Measurements from ENCODE around the gene RALGPS2. TPM values are rescaled to one million over a fixed set of nuclear protein-coding genes. Genes with fewer than 3 reads are reported as not detected.
"Not testable (repeated sequence)": the region's sequence is repeated elsewhere in the genome, so short reads cannot be mapped to it uniquely, and the experiment has no call there.

Gene RALGPS2
- total and polyA plus RNA-seq, 8 donors, result 3.1 to 72.3 (median 8.3) TPM

- TF ChIP-seq POLR2AphosphoS5 (IDR thresholded peaks at IDR 0.05) (no peak), POLR2A (IDR thresholded peaks at IDR 0.05) (no peak), EP300 (IDR thresholded peaks at IDR 0.05) (no peak), CTCF (IDR thresholded peaks at IDR 0.05) (no peak)
- Histone ChIP-seq H3K4me1 (peaks cover 0 to 6% (median 0%) of the 10 kb centered on the region in 4 donors), H3K36me3 (peaks cover 0 to 8% (median 3%) of the 10 kb centered on the region in 4 donors), H3K9me3 (no peaks in the 10 kb centered on the region), H3K27ac (no peak overlapping the region), H3K4me3 (no peak overlapping the region), H3K27me3 (no peaks in the 10 kb centered on the region)
- peak in 1 of 2 donors; percentile 43 for DNase-seq
- 46 to 57% (median 55%) methylated on average over 2 of the region's 2 CpGs for WGBS, 5 donors
- intact Hi-C loops (cut with DNase I; ENCODE audit: low total_unique reads), result no loop called here
Measured at GRCh38 chr1:178847396-178847849, 122.4 kb downstream of the RALGPS2 start.

- H3K4me1 ChIP-seq; intact Hi-C loops (cut with DNase I; ENCODE audit: low total_unique reads); H3K27ac ChIP-seq; H3K9me3 ChIP-seq; H3K27me3 ChIP-seq; H3K4me3 ChIP-seq; DNase-seq: not testable (repeated sequence)
- 87 to 100% (median 96%) methylated on average over 1 of the region's 1 CpG for WGBS, 5 donors
- H3K36me3 ChIP-seq, result peaks cover 0 to 13% (median 3%) of the 10 kb centered on the region in 4 donors
Measured at GRCh38 chr1:178847919-178848318, 122.9 kb downstream of the RALGPS2 start.

- no peak for DNase-seq
- Histone ChIP-seq H3K36me3 (peaks cover 0 to 14% (median 3%) of the 10 kb centered on the region in 4 donors), H3K4me3 (no peak overlapping the region), H3K27ac (no peak overlapping the region), H3K4me1 (peaks cover 0 to 6% (median 0%) of the 10 kb centered on the region in 4 donors), H3K27me3 (no peaks in the 10 kb centered on the region), H3K9me3 (no peaks in the 10 kb centered on the region)
- intact Hi-C loops (cut with DNase I; ENCODE audit: low total_unique reads), result no loop called here
- TF ChIP-seq CTCF (IDR thresholded peaks at IDR 0.05) (no peak), POLR2AphosphoS5 (IDR thresholded peaks at IDR 0.05) (no peak), EP300 (IDR thresholded peaks at IDR 0.05) (no peak), POLR2A (IDR thresholded peaks at IDR 0.05) (no peak)
- WGBS, 5 donors, result 50 to 69% (median 63%) methylated on average over 2 of the region's 2 CpGs
Measured at GRCh38 chr1:178849918-178850317, 124.9 kb downstream of the RALGPS2 start.

GRCh38 chr1:178857126-178857525 lies 132.1 kb downstream of the RALGPS2 start:
- H3K4me3 ChIP-seq, result no peak overlapping the region
- peaks cover 0 to 9% (median 0%) of the 10 kb centered on the region in 4 donors for H3K36me3 ChIP-seq
- DNase-seq, result no peak
- no peaks in the 10 kb centered on the region for H3K4me1 ChIP-seq
- no peaks in the 10 kb centered on the region for H3K9me3 ChIP-seq
- WGBS, 5 donors, result 93 to 99% (median 97%) methylated on average over 2 of the region's 2 CpGs
- H3K27me3 ChIP-seq, result no peaks in the 10 kb centered on the region
- H3K27ac ChIP-seq, result no peak overlapping the region
- intact Hi-C loops (cut with DNase I; ENCODE audit: low total_unique reads), result no loop called here
- TF ChIP-seq CTCF (IDR thresholded peaks at IDR 0.05), result no peak
- TF ChIP-seq POLR2A (IDR thresholded peaks at IDR 0.05), result no peak
- no peak for TF ChIP-seq EP300 (IDR thresholded peaks at IDR 0.05)
- no peak for TF ChIP-seq POLR2AphosphoS5 (IDR thresholded peaks at IDR 0.05)

GRCh38 chr1:178862416-178862815 lies 137.4 kb downstream of the RALGPS2 start:
- intact Hi-C loops (cut with DNase I; ENCODE audit: low total_unique reads), result no loop called here
- H3K27ac ChIP-seq, result no peak overlapping the region
- 94 to 98% (median 97%) methylated on average over 3 of the region's 3 CpGs for WGBS, 5 donors
- peaks cover 0 to 9% (median 0%) of the 10 kb centered on the region in 4 donors for H3K36me3 ChIP-seq
- TF ChIP-seq EP300 (IDR thresholded peaks at IDR 0.05), result no peak
- TF ChIP-seq POLR2A (IDR thresholded peaks at IDR 0.05), result no peak
- no peak for TF ChIP-seq CTCF (IDR thresholded peaks at IDR 0.05)
- TF ChIP-seq POLR2AphosphoS5 (IDR thresholded peaks at IDR 0.05), result no peak
- no peaks in the 10 kb centered on the region for H3K9me3 ChIP-seq
- no peak for DNase-seq
- H3K27me3 ChIP-seq, result no peaks in the 10 kb centered on the region
- H3K4me3 ChIP-seq, result no peak overlapping the region
- peaks cover 0 to 18% (median 5%) of the 10 kb centered on the region in 4 donors for H3K4me1 ChIP-seq
